AG08396 (cell line): ENCODE results near the gene ZBTB7C.
A peak's percentile ranks its signal among the peaks of the same experiment; 100 is the strongest.

Experiments used
- DNase-seq: peaks from one replicate; pipeline ENCODE4 v3.0.0; 2012; ENCODE audit warnings: low spot score, mixed read lengths

ZBTB7C gene

GRCh38 chr18:48254077-48254602 lies 155.0 kb downstream of the ZBTB7C start:
- DNase-seq, result no peak

- no peak for DNase-seq
Observed at GRCh38 chr18:48252525-48252924, 156.7 kb downstream of the ZBTB7C start.

- DNase-seq, result no peak
Observed at GRCh38 chr18:48250918-48251317, 158.3 kb downstream of the ZBTB7C start.

GRCh38 chr18:48250362-48250907 lies 158.7 kb downstream of the ZBTB7C start:
- no peak for DNase-seq

- DNase-seq, result no peak
Observed at GRCh38 chr18:48249854-48250253, 159.3 kb downstream of the ZBTB7C start.

- no peak for DNase-seq
Observed at GRCh38 chr18:48244530-48244929, 164.7 kb downstream of the ZBTB7C start.

- DNase-seq, result no peak
Observed at GRCh38 chr18:48238636-48239035, 170.5 kb downstream of the ZBTB7C start.

- no peak for DNase-seq
Observed at GRCh38 chr18:48238206-48238605, 171.0 kb downstream of the ZBTB7C start.

- DNase-seq, result no peak
Observed at GRCh38 chr18:48236822-48237221, 172.4 kb downstream of the ZBTB7C start.

- DNase-seq, result peak; percentile 58
Observed at GRCh38 chr18:48230467-48231113, 178.6 kb downstream of the ZBTB7C start.

GRCh38 chr18:48229552-48229981 lies 179.6 kb downstream of the ZBTB7C start:
- no peak for DNase-seq

- DNase-seq, result no peak
Observed at GRCh38 chr18:48228841-48229240, 180.3 kb downstream of the ZBTB7C start.

GRCh38 chr18:48228301-48228715 lies 180.9 kb downstream of the ZBTB7C start:
- DNase-seq, result no peak

GRCh38 chr18:48227206-48227605 lies 182.0 kb downstream of the ZBTB7C start:
- no peak for DNase-seq

GRCh38 chr18:48226401-48226800 lies 182.8 kb downstream of the ZBTB7C start:
- DNase-seq, result no peak

GRCh38 chr18:48222118-48222517 lies 187.1 kb downstream of the ZBTB7C start:
- DNase-seq, result no peak

- DNase-seq, result no peak
Observed at GRCh38 chr18:48219810-48220499, 189.2 kb downstream of the ZBTB7C start.

GRCh38 chr18:48219037-48219809 lies 190.0 kb downstream of the ZBTB7C start:
- DNase-seq, result no peak

- no peak for DNase-seq
Observed at GRCh38 chr18:48218285-48219022, 190.7 kb downstream of the ZBTB7C start.

GRCh38 chr18:48217258-48218250 lies 191.6 kb downstream of the ZBTB7C start:
- no peak for DNase-seq
